Liver (tissue), 3 donors: ENCODE results near the gene TMEM179.

Source experiments
- ATF3 ChIP-seq: IDR thresholded peaks from 2 replicates; pipeline ENCODE4 v1.6.1; 2016; ENCODE audit warnings: antibody characterized with exemption
- CTCF ChIP-seq: fragments of 150-350 bp; IDR thresholded peaks from 2 replicates; pipeline ENCODE4 v1.5.1; 2017; ENCODE audit warnings: improper control_type of control experiment, low read depth, low read length; ENCODE audit not compliant: missing input control
- FOXA1 ChIP-seq: IDR thresholded peaks from 2 replicates; pipeline ENCODE4 v1.6.1; 2016; ENCODE audit warnings: antibody characterized with exemption
- HNF4A ChIP-seq, 2 donors: conservative IDR thresholded peaks; 2 replicates each; pipeline ENCODE4 v1.6.1; 2016; ENCODE audit warnings: antibody characterized with exemption in 2 of 2, mild to moderate bottlenecking in 2 of 2
- JUND ChIP-seq, 2 donors: IDR thresholded peaks; 2 replicates each; pipeline ENCODE4 v1.6.1; 2016; ENCODE audit warnings: antibody characterized with exemption in 2 of 2
- MAX ChIP-seq: IDR thresholded peaks from 2 replicates; pipeline ENCODE4 v1.6.1; 2016; ENCODE audit warnings: antibody characterized with exemption
- REST ChIP-seq: IDR thresholded peaks from 2 replicates; pipeline ENCODE4 v1.6.1; 2016; ENCODE audit warnings: antibody characterized with exemption, mild to moderate bottlenecking
- donor health status: healthy.
- donor health status: healthy.

GRCh38 chr14:104541905-104542465 is 62.6 kb downstream of the TMEM179 start:
- no peak for TF ChIP-seq MAX
- no peak for TF ChIP-seq CTCF
- TF ChIP-seq FOXA1 = no peak
- no peak for TF ChIP-seq JUND (IDR thresholded peaks at IDR 0.05)
- TF ChIP-seq HNF4A (conservative IDR thresholded peaks at IDR 0.05) = no peak
- TF ChIP-seq REST = no peak
- no peak for TF ChIP-seq ATF3
